ENCODE results near the gene COG7.
"Not testable (repeated sequence)": the region's sequence is repeated elsewhere in the genome, so short reads cannot be mapped to it uniquely, and the experiment has no call there.

COG7 gene

DNA sequence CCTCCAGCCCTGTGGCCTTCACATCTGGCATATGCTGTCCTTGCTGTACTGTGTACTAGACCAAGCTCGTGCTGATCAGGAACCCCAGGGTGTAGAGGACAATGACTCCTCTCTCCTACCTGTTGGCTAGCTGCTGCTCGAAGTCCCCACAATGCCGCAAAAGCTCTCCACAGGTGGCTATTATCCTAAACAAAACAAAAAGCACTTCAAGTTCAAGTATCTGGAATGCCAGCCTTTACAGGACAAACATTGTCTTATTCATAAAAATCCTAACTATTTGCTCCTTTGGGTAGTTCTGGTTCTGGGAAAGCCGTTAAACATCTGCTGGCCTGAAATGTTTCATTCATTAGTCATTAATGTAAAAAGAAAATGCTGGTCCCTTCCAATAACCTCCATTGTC lies 42.8 kb downstream of the COG7 start:
- no peak for DNase-seq (ENCODE audit: low read depth, low spot score)

DNA sequence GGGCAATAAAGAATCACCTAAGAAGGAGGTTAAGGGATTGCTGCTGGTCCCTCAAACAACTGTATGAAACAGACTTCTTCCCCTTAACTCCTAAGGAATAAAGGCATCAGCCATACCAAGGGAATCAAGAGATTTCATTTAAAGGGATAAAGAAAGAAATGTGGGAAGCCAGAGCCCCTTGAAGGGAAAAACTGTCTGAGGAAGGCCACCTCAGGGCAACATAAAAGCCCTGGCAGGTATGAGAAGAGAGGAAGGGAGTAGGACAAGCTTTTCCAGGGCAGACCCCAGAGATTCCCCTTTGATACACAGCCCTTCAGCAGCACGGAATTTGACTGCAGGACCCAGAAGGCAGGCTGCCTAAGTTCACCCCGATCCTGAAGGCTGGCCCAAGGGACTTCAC lies 43.5 kb downstream of the COG7 start:
- DNase-seq (ENCODE audit: low read depth, low spot score): no peak

DNA sequence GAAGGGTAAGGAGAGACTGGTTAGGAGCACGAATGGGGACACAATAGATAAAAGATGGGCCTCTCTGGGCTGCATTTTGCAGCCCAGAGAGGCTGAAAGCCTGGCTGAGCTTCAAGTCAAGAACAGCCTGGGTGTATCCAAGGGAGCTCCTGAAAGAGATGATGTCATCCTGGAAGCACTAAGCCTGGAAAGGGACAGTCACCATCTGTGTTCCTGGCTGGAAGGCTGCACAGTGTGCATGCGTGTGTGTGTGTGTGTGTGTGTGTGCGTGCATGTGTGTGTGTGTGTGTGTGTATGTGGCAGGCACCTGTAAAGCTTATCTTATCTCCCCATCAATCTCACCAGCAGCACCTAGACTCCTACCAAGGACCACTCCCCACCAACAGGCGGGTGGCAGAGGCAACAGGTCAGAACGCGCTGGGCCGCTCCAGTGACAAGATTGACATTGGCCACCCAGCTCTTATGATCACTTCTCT lies 44.1 kb downstream of the COG7 start:
- DNase-seq (ENCODE audit: low read depth, low spot score): no peak

DNA sequence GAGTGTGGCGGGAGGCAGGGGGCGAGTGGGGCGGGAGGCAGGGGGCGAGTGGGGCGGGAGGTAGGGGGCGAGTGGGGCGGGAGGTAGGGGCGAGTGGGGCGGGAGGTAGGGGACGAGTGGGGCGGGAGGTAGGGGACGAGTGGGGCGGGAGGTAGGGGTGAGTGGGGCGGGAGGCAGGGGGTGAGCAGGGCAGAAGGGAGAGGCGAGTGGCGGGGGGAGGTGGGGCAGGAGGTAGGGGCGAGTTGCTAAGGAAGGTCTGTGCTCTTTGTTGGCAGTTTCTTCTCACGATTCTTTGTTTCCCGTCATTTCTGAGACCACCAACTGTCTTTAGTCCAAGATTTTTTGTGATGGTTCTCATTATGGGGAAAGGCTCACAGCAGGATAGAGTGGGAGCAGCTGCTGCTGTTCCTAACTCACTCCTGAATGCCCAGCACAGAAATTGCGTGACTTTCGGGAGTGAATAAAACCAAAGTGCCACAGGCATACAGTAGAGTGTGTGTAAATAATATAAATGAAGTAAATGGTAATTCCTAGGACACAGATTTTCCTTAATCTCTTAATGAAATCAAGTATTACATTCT lies 44.7 kb downstream of the COG7 start:
- DNase-seq (ENCODE audit: low read depth, low spot score): no peak

DNA sequence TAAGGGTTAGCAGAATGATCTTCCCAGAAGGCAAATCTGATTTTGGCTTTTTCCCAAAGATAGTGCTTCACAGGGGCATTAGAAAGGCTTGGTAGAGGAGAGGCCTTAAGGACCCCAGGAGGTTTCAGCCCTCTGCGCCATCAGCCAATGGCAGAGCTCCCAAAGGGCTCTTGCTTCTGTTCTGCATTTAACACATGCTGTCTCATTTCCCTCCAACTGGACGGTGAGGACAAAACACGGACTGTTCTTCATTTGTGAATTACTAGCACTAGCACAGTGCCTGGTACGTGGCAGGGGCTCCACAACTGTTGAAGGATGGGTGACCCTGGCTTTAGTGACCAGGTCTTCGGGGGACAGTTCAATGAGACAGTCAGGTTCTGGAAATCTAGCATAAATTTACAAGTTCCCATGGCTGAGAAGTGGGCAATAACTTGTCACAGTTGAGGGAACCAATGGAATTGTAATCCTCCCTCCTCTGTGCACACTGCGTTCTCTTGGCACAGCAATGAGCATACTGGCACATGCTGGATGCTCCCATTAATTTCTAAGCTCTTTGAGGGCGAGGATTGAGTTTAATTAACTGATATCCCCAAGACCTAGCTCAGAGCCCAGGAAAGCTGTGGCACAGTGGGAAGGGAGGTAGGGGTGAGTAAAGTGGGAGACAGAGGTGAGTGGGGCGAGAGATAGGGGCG lies 45.4 kb downstream of the COG7 start:
- no peak for DNase-seq (ENCODE audit: low read depth, low spot score)

DNA sequence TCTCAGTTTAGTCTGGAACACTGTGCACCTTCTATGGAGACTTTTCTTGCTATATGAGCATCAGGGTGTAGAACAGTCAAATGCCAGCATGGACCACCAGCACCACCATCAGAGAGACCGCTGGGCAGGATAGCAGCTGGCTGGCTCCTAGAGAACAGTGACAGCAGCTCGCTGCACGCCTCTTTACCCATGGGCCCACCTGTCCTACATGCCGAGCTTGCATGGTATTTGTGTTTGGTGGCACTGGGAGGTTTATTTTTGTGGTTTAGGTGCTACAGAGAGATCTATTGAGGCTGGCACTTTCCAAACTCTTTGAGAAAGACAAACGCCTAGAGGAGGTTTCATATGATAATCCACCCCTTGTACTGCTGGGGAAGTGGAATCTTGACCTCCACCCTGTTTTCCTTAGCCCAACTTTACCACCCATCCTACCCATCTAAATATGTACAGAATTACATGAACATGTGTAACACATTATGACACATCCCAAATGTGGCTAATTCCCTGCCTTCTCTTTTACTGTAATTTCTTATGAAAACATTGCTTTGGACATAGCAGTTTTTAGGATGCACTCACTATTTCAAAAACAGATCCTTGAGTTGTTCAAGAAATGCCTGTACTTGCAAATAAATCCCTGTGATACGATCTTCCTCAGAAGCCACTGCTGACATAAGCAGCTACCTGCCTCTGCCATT lies 46.3 kb downstream of the COG7 start:
- DNase-seq (ENCODE audit: low read depth, low spot score): no peak

DNA sequence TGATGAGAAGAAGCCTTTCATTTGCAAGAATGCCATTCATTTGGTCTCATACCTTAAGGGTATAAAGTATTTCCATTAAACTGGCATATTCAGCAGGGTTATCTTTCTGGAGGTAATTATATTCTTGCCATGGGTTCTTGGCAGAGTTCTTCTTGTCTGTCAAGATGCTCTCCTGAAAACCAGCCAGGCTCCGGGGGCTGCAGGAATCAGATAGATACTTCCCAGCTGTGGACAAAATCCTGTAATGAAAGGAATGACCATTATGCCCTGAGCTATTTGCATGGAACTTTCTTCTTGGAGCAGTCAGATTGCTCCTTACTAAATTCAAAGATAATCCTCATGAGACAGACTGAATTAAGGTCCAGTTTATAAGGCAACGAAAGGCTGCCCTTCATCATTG lies 47.0 kb downstream of the COG7 start:
- no peak for DNase-seq (ENCODE audit: low read depth, low spot score)

DNA sequence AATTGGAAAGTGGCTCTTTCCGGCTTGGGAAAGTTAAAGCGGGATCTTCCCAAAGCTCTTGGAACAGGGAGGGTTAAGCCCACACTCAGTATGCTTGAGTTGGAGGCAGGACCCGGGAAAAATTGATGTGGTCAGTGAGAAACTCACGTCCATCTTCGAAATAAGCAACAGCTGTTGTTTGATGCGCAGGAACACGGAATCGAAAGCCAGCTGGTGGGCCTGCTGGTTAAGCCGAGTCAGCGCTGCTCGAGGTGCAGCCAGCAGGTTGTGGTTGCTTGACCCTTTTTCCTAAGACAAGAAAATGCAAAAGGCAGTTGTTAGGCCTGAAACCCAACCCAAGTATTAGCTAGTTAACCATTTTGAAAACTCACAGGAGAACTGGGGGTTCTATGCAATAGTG lies 49.4 kb downstream of the COG7 start:
- no peak for DNase-seq (ENCODE audit: low read depth, low spot score)

DNA sequence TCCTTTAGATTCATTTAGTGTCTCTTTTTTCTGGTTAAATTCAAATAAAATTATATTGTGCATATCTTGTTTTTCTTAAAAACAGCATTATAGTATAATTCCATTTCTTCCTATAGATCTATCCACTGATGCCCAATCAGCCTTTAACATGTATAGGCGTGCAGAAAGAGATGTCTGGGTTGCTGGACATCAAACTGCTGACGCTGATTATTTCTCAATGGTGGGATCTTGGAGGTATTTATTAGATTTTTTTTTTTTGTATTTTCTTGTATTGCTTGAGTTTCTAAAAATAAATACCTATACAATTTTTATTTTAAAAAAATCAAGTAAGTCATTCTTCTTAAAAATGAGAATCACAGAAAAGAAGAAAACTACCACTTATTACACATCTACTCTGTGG lies 50.9 kb downstream of the COG7 start:
- no peak for DNase-seq (ENCODE audit: low read depth, low spot score)

DNA sequence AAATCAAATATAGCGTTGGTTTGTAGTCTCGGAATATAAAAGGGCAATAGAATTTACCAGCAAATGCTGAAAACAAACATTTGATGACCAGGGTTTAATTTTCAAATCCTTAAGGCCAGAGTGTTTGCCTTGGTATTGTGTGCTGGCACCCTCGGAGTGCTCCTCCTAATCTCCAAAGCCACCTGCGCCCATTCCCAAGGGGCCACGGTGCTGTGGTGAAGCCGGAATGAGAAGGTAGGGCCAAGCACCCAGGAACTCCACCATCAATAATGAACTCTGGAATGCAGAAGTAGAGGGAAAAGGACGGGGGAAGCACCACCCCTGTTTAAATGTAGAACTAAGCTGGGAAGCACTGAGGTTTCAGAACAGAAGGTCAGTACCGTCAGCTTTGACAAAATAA lies 51.9 kb downstream of the COG7 start:
- no peak for DNase-seq (ENCODE audit: low read depth, low spot score)

DNA sequence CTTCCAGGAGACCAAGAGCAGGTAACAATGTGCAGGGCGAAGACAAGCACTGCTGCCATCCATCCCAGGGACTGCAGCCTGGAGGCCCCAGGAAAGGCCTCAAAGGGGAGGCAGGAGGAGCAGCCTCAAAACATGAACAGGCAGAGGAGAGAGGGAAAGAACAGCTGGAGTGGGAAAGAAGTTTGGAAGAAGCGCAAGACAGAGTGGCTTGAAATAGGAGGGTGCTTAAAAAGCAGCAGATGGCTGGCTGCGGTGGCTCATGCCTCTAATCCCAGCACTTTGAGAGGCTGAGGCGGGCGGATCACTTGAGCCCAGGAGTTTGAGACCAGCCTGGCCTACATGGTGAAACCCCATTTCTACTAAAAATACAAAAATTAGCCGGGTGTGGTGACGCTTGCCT lies 52.5 kb downstream of the COG7 start:
- DNase-seq (ENCODE audit: low read depth, low spot score): not testable (repeated sequence)

DNA sequence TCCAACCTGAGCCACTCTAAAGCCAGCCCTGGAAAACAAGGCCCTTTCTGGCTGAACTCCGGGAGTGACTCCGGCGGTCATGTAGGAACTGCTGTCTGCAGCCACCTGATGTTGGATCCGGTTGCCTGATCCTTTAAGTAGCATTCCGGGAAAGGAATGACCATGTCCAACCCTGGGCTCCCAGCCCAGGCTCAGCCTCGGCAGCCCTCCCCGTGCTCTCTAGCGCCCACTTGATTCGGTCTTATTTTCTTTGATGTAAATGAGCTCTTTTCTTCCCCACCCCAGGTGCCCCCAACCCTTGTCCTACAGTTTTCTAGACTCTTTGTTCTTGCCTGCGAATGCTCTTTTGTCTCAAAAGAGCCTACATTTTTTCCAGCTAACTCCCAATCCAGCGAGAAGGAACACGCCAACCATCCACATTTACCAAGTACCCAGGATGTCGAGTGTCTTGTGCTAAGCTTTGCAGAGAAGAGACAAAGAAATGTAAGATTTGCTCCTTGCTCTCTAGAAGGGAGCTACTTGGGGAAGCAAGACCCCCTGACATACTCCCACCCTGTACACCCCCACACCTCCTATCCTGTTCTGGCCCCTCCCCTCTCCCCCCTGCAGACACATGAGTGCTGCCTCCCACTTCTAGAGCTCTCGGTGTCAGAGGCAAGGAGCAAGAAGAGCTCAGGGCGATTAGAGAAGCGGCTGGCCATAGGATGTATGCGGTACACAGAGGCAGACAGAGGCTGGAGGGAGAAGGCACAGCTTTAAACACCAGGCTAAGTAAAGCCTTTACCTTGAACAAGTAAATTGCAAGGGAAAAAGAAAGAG lies 53.8 kb downstream of the COG7 start:
- DNase-seq (ENCODE audit: low read depth, low spot score): no peak

DNA sequence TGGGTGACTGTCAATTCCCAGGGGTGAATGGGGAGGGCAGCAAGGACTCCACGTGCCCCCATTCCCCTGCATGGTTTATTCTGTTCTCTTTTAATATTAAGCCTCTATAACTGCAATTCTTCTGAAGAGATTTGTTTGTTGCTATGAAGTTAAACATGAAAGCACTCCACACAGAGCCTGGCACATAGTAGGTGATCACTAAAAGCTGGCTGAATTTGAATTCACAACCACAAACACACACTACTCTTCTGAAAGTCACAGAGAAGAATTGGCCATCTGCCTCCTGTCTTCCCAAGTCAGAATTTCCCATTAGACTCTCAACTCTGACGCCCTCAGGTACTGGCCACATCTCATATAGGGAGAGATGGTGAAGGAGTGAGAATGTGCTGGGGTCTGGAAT lies 55.5 kb downstream of the COG7 start:
- DNase-seq (ENCODE audit: low read depth, low spot score): no peak

DNA sequence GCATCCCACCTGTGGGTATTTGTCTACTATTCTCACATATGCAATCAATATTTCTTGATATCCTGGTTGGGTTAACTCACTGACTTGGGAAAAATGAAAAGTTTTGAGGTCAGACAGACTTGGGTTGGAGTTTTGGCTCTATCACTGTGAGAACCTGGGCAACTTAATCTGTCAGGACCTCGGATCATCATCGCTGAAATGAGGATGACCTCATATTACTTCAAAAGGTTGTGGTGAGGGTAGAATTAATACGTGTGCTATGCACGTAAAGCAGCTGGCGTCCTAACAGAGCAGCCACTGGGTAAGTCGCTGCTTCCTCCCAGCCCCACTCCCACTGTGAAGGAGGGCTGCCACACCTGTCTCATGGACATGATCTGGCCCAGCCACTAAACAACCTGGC lies 57.3 kb downstream of the COG7 start:
- no peak for DNase-seq (ENCODE audit: low read depth, low spot score)

DNA sequence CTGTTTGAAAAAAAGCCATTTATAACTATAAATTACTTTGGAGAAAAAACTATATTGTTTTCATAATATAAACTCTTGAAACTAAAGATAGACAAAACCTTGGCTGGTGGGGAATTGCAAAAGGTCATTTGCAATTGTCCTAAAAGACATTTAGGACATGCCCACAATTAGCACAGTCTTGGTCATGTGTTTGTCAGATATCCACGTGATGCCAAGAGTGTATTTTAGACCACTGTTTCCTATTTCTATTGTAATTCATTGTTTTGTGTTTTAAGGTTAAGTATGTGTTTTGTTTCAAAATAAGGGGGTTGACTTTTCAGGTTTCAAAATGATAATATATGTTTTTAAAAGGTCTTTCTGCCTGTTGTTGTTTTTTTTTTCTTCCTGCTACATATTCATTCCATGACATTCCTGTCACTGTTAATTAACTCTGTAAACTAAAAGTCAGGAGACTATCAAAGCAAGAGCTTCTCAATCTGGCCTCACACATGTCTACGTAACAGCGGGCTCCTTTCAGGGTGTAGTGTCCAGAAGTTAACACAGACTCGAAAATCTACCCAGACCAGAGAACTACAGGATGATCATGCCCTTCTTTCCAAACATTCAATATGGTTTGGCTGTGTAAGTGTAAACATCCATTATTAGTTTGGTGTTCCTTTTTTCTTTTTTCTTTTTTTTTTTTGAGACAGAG lies 58.7 kb downstream of the COG7 start:
- no peak for DNase-seq (ENCODE audit: low read depth, low spot score)

DNA sequence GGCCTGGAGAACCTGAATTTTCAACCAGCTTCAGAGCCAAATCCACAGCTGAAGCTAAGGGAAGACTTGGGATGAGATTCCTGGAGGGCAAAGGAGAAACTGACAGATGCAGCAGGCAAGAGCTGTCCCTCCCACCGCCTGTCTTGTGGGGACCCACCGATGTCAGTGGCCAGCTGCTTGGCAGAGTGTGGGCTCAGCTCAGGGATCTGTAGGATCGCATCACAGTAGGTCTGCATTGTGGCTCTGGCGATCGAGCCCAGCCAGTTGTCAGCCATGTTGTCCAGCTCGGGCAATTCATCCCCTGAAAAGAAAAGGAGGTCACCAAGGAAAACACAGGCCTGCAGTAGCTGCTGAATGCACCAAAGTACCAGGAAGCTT lies 60.8 kb downstream of the COG7 start:
- no peak for DNase-seq (ENCODE audit: low read depth, low spot score)

DNA sequence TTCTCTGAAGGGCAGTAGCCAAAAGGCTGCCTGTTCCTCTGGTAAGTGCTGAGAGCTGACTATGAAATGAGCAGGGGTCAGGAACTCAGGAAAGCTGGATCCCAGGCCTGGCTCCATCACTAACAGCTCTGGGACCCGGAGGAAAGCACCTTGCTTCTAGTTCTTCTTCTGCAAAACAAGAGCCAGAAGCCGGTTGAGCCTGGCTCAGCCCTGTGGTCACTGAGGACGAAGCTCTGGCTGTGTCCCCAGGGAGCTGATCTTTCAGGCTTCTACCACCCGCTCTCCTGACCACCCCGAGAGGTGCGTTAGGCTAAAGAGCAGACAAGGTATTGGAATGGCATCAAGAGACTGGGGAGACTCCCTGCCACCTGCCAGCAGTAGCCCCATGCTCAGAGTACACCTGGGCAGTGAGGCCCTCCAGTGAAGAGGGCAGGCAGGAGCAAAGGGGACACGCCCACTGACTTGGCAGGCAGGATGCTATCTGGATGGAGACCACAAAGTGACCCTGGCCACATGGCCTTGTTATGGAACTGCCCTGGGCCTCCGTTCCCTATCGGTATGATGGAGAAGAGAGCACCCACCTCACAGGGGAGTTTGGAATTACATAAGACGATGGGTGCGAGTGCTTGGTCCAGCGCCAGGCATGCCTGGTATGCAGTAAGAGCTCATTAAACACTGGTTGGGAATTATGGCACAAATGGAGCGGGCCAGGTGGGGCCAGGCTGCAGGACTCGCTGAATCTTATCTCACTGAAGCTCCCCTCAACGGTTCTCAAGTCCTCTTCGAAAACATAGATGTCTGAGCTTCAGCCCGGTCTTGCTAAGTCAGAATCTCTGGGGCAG lies 61.4 kb downstream of the COG7 start:
- DNase-seq (ENCODE audit: low read depth, low spot score): no peak

DNA sequence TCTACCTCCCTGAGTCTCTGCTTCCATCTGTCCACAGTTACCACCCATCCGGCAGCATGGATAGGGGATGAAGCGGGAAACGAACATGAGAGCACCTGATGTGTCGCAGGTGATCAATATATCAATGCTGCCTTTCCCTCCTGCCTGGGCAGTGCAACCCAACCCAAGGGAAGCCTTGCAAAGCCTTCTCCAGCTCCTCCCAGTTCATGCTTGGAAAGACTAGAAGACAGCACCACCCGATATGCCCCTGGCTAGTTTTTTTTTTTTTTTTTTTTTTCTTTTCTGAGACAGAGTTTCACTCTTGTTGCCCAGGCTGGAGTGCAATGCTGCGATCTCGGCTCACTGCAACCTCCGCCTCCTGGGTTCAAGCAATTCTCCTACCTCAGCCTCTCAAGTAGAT lies 63.1 kb downstream of the COG7 start:
- not testable (repeated sequence) for DNase-seq (ENCODE audit: low read depth, low spot score)

DNA sequence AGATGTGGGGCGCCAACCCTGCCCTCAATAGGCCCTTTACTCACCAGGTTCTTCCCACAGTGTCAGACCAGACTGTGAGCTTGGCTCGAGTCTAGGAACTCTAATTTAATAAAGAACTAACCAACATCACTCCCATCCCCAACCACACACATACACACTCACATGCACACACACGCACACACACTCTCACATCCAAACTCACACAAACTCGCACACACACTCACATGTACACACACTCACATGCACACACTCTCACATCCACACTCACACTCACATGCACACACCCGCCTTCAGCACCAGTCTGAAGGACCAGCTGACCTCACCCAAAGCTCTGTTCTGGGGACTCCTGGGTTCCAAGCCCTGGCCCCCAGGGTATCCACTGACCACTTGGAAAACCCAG lies 63.8 kb downstream of the COG7 start:
- DNase-seq (ENCODE audit: low read depth, low spot score): no peak

DNA sequence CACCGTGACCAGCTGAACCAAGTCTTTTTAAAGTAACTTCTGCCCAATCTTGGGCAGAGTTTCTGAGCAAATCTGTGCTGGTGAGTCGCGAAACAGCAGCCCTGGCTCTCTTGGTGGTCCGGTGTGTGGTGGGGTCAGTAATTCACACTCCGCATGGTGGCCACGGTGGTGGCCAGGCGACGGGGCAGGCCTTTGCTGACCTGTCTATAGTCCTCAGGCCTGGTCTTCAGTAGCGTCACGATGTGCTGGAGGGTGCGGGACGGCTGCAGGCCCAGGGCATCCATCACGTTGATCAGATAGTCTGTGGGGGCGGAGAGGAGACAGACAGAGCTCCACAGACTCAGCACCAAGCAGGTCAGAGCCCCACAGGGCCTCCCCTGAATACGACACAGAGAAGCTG lies 64.2 kb downstream of the COG7 start:
- no peak for DNase-seq (ENCODE audit: low read depth, low spot score)

DNA sequence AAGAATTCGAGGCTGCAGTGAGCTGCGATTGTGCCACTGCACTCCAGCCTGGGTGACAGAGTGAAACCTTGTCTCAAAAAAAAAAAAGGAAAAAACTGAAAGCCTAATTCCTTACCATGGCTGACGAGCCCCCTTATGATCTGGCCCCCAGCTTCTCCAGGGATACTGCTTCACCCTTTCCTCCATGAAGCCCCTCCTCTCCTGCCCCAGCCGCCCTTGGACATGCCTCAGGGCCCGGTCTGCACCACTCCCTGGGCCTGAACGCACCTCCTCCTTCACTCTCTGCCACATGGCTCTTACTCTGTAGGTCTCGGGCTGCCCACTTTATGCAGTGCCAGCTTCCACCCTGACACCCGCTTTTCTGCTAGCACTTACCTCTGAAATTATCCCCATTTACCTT lies 65.3 kb downstream of the COG7 start:
- DNase-seq (ENCODE audit: low read depth, low spot score): no peak
